Liver (tissue), 9 donors: ENCODE measurements around the gene GMDS. TPM values are rescaled to one million over a fixed set of nuclear protein-coding genes. Genes with fewer than 3 reads are reported as not detected.

Experiments
- DNase-seq: peaks from one replicate; pipeline ENCODE4 v3.0.0-alpha.2; 2017; ENCODE audit warnings: low spot score
- H3K27ac ChIP-seq, 2 donors: one replicate each; pipeline ENCODE4 v1.7.0; 2013; ENCODE audit warnings: inconsistent platforms in 2 of 2, low read length in 2 of 2, control low read depth in 1 of 2, low read depth in 1 of 2, mild to moderate bottlenecking in 1 of 2
- H3K27me3 ChIP-seq, 4 donors: one replicate each; pipeline versions ENCODE4 v1.6.1 to v1.7.0; 2013; ENCODE audit warnings: low read length in 3 of 4, inconsistent platforms in 1 of 4, mild to moderate bottlenecking in 1 of 4, moderate library complexity in 1 of 4; ENCODE audit not compliant: control insufficient read depth in 4 of 4, insufficient read depth in 4 of 4
- H3K36me3 ChIP-seq, 4 donors: one replicate each; pipeline versions ENCODE4 v1.6.1 to v1.7.0; 2013; ENCODE audit warnings: low read length in 3 of 4, mild to moderate bottlenecking in 3 of 4, low read depth in 1 of 4, moderate library complexity in 1 of 4; ENCODE audit not compliant: control insufficient read depth in 4 of 4, insufficient read depth in 3 of 4
- H3K4me1 ChIP-seq, 4 donors: one replicate each; pipeline versions ENCODE4 v1.6.1 to v1.7.0; 2013; ENCODE audit warnings: low read length in 3 of 4, mild to moderate bottlenecking in 3 of 4, moderate library complexity in 1 of 4; ENCODE audit not compliant: control insufficient read depth in 4 of 4, insufficient read depth in 4 of 4
- H3K4me3 ChIP-seq, 3 donors: one replicate each; pipeline versions ENCODE4 v1.6.1 to v1.7.0; 2013; ENCODE audit warnings: low read length in 3 of 3, control low read depth in 1 of 3, low read depth in 1 of 3, mild to moderate bottlenecking in 1 of 3
- H3K9ac ChIP-seq, 2 donors: one replicate each; pipeline ENCODE4 v1.7.0; 2013; ENCODE audit warnings: low read length in 2 of 2, mild to moderate bottlenecking in 2 of 2, moderate library complexity in 2 of 2, control low read depth in 1 of 2, low read depth in 1 of 2
- H3K9me3 ChIP-seq, 4 donors: one replicate each; pipeline versions ENCODE4 v1.6.1 to v1.7.0; 2013; ENCODE audit warnings: low read length in 3 of 4; ENCODE audit not compliant: control insufficient read depth in 4 of 4
- ATF3 ChIP-seq: IDR thresholded peaks from 2 replicates; pipeline ENCODE4 v1.6.1; 2016; ENCODE audit warnings: antibody characterized with exemption
- CTCF ChIP-seq: fragments of 150-350 bp; IDR thresholded peaks from 2 replicates; pipeline ENCODE4 v1.5.1; 2017; ENCODE audit warnings: improper control_type of control experiment, low read depth, low read length; ENCODE audit not compliant: missing input control
- FOXA1 ChIP-seq: IDR thresholded peaks from 2 replicates; pipeline ENCODE4 v1.6.1; 2016; ENCODE audit warnings: antibody characterized with exemption
- FOXA2 ChIP-seq: IDR thresholded peaks from 2 replicates; pipeline ENCODE4 v1.6.1; 2016; ENCODE audit warnings: antibody characterized with exemption
- GABPA ChIP-seq, 2 donors: IDR thresholded peaks in 1 of 2; conservative IDR thresholded peaks in 1 of 2; 2 replicates each; pipeline ENCODE4 v1.6.1; 2016; ENCODE audit warnings: antibody characterized with exemption in 2 of 2, mild to moderate bottlenecking in 1 of 2, moderate library complexity in 1 of 2
- HNF4A ChIP-seq, 2 donors: conservative IDR thresholded peaks; 2 replicates each; pipeline ENCODE4 v1.6.1; 2016; ENCODE audit warnings: antibody characterized with exemption in 2 of 2, mild to moderate bottlenecking in 2 of 2
- HNF4G ChIP-seq: IDR thresholded peaks from 2 replicates; pipeline ENCODE4 v1.6.1; 2016; ENCODE audit warnings: antibody characterized with exemption
- JUND ChIP-seq, 2 donors: IDR thresholded peaks; 2 replicates each; pipeline ENCODE4 v1.6.1; 2016; ENCODE audit warnings: antibody characterized with exemption in 2 of 2
- MAX ChIP-seq: IDR thresholded peaks from 2 replicates; pipeline ENCODE4 v1.6.1; 2016; ENCODE audit warnings: antibody characterized with exemption
- NR2F2 ChIP-seq: IDR thresholded peaks from 2 replicates; pipeline ENCODE4 v1.6.1; 2016; ENCODE audit warnings: antibody characterized with exemption
- RAD21 ChIP-seq, 2 donors: IDR thresholded peaks; 2 replicates each; pipeline ENCODE4 v1.6.1; 2016; ENCODE audit warnings: antibody characterized with exemption in 2 of 2, mild to moderate bottlenecking in 2 of 2
- REST ChIP-seq: IDR thresholded peaks from 2 replicates; pipeline ENCODE4 v1.6.1; 2016; ENCODE audit warnings: antibody characterized with exemption, mild to moderate bottlenecking
- RXRA ChIP-seq, 2 donors: IDR thresholded peaks; 2 replicates each; pipeline ENCODE4 v1.6.1; 2017 to 2018; ENCODE audit warnings: antibody characterized with exemption in 2 of 2, mild to moderate bottlenecking in 1 of 2
- SP1 ChIP-seq: IDR thresholded peaks from 2 replicates; pipeline ENCODE4 v1.6.1; 2018; ENCODE audit warnings: antibody characterized with exemption, mild to moderate bottlenecking
- TAF1 ChIP-seq: conservative IDR thresholded peaks from 2 replicates; pipeline ENCODE4 v1.6.1; 2016; ENCODE audit warnings: antibody characterized with exemption, mild to moderate bottlenecking
- YY1 ChIP-seq: IDR thresholded peaks from 2 replicates; pipeline ENCODE4 v1.6.1; 2016; ENCODE audit warnings: antibody characterized with exemption, mild to moderate bottlenecking
- WGBS: extraction: QIAGEN DNeasy Blood & Tissue Kit; methylation state at CpG from one replicate; pipeline ENCODE4 v1.1.7; 2013; 5-methylcytosine and 5-hydroxymethylcytosine counted together
- polyA plus RNA-seq, 2 donors: library from polyadenylated mRNA; stranded (reverse) in 1 of 2; unstranded in 1 of 2; fragments of 200-250 nt in 1 of 2; fragments of >200 nt in 1 of 2; fragmentation: Nextera tagmentation in 1 of 2; extraction: Ambion mirVana in 1 of 2; gene quantifications; one replicate each; pipeline versions ENCODE4 v1.2.1 to v1.2.3, GENCODE V29; 2013 to 2015
- total RNA-seq, 2 donors: library from RNA; depleted of rRNA; stranded (reverse); fragments of >200 nt; gene quantifications; one replicate each; pipeline ENCODE4 v1.2.3, GENCODE V29; 2014
- TF ChIP-seq, protein P1 (sequence below): IDR thresholded peaks from 2 replicates; pipeline ENCODE4 v1.6.1; 2016; ENCODE audit warnings: antibody characterized with exemption
- donor health status: healthy.
- donor health status: healthy.
- donor health status: healthy.
- donor health status: healthy.
- donor health status: healthy.

GMDS gene
- total and polyA plus RNA-seq, 4 donors = 3.5 to 15.6 (median 13.0) TPM

DNA sequence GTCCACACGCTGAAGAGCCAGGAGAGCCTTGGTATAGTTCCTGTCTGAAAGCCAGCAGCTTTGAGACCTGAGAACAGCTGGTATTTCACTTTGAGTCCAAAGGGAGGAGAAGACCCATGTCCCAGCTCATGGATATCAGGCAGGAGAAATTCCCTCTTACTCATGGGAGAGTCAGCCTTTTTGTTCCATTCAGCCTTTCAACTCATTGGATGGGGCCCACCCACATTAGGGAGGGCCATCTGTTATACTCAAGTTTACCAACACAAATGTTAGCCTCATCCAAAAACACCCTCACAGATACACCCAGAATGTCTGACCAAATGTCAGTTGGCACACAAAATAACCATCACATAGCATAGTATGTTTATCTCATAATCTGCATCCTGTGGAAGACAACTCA lies 80.1 kb downstream of the GMDS start (continued):
- TF ChIP-seq HNF4G (no peak), JUND (IDR thresholded peaks at IDR 0.05) (no peak), RXRA (IDR thresholded peaks at IDR 0.05) (no peak), YY1 (no peak), ATF3 (no peak), TAF1 (no peak), FOXA2 (no peak), FOXA1 (no peak)
- TF ChIP-seq, protein P1, sequence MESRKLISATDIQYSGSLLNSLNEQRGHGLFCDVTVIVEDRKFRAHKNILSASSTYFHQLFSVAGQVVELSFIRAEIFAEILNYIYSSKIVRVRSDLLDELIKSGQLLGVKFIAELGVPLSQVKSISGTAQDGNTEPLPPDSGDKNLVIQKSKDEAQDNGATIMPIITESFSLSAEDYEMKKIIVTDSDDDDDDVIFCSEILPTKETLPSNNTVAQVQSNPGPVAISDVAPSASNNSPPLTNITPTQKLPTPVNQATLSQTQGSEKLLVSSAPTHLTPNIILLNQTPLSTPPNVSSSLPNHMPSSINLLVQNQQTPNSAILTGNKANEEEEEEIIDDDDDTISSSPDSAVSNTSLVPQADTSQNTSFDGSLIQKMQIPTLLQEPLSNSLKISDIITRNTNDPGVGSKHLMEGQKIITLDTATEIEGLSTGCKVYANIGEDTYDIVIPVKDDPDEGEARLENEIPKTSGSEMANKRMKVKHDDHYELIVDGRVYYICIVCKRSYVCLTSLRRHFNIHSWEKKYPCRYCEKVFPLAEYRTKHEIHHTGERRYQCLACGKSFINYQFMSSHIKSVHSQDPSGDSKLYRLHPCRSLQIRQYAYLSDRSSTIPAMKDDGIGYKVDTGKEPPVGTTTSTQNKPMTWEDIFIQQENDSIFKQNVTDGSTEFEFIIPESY = no peak

DNA sequence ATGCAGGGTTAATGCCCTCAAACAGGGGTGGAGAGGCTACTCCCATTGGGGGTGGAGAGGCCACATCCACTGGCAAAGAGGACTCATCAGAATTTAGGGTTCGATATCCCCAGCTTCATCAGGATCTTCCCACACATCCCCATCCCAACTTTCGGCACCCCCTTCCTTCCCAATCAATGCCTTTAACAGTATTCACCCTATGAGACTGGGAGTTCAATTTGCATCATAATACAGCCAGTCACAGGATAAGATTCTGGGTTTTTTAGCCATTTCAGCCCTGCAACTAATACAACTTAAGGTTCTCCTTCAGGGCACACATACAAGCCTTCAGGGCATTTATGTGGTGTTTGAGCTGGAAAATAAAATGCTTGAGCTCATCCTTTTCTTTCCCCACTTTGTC lies 80.9 kb downstream of the GMDS start:
- no peaks in the 10 kb centered on the region for H3K4me1 ChIP-seq
- H3K36me3 ChIP-seq = no peaks in the 10 kb centered on the region
- TF ChIP-seq REST (no peak), MAX (no peak), FOXA2 (no peak), CTCF (no peak), RXRA (IDR thresholded peaks at IDR 0.05) (no peak), GABPA (IDR thresholded peaks at IDR 0.05 in 1 of 2, conservative IDR thresholded peaks at IDR 0.05 in 1 of 2) (no peak), YY1 (no peak), FOXA1 (no peak), RAD21 (IDR thresholded peaks at IDR 0.05) (no peak), JUND (IDR thresholded peaks at IDR 0.05) (no peak), SP1 (no peak), TAF1 (no peak), HNF4G (no peak), HNF4A (conservative IDR thresholded peaks at IDR 0.05) (no peak), NR2F2 (no peak)
- TF ChIP-seq, protein P1 = no peak
- H3K4me3 ChIP-seq = no peak overlapping the region
- no peak for DNase-seq
- H3K9ac ChIP-seq = no peak overlapping the region
- no peaks in the 10 kb centered on the region for H3K27me3 ChIP-seq
- WGBS = 98% methylated on average over 2 of the region's 2 CpGs
- no peak overlapping the region for H3K27ac ChIP-seq
- H3K9me3 ChIP-seq = no peaks in the 10 kb centered on the region
